ENCODE measurements around the gene BSCL2. TPM values are rescaled to one million over a fixed set of nuclear protein-coding genes. Genes with fewer than 3 reads are reported as not detected.
"Not testable (repeated sequence)": the region's sequence is repeated elsewhere in the genome, so short reads cannot be mapped to it uniquely, and the experiment has no call there.

Gene BSCL2
- polyA plus RNA-seq, 3 donors, result 45.9 to 61.7 (median 46.3) TPM

- H3K27ac ChIP-seq (ENCODE audit: low read depth, low read length), result no peak overlapping the region
- WGBS, 3 donors, result 23 to 60% (median 58%) methylated on average over 8 of the region's 8 CpGs
These were observed 16.9 kb upstream of the BSCL2 start for GRCh38 chr11:62724171-62724570.

DNA sequence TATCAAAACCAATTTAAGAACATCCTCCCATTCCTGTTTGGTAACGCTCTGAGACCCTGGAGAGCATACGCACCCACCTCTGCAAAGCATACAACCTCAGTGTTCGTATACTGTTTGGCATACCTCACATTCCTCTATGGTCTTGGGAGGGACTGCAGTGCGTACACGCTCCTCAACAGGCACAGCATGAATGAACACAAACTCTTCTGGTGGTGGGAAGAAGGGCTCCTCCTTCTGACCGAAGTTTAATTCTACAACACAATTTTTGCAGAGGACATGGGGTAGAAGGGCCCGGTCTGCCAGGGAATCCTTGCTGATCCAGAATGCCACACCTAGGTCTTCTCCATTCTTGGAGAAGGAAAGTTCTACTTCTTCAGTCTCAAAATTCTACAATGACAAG, 14.8 kb upstream of the BSCL2 start:
- no peak overlapping the region for H3K27ac ChIP-seq (ENCODE audit: low read depth, low read length)
- WGBS, 3 donors, result 61 to 76% (median 74%) methylated on average over 7 of the region's 7 CpGs

DNA sequence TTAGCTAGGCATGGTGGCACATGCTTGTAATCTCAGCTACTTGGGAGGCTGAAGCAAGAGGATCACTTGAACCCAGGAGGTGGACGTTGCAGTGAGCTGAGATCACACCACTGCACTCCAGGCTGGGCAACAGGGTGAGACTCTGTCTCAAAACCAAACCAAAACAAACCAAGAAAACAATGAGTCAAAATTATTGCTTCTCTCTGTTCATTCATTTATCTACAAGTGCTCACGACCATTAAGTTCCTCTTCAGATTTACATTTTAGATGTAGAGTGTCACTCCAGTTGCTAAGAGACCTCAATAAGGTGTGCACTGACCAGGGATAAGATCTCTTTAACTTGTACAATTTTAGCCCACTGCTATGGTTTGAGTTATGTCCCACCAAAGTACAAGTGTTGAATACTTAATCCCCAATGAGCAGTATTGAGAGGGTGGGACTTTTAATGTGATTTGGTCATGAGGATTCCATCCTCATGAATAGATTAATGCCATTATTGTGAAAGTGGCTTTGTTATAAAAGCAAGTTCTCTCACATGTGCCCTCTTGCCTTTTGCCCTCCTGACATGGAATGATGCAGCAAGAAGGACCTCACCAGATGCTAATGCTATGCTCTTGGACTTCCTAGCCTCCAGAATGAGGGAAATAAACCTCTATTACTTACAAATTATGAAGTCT, 12.2 kb upstream of the BSCL2 start:
- H3K27ac ChIP-seq (ENCODE audit: low read depth, low read length), result no peak overlapping the region
- 82 to 84% (median 83%) methylated on average over 2 of the region's 2 CpGs for WGBS, 3 donors

- whole genome bisulfite sequencing, 3 donors, result 68 to 93% (median 89%) methylated on average over 11 of the region's 11 CpGs
These were observed 9.6 kb upstream of the BSCL2 start for GRCh38 chr11:62716816-62717215.

DNA sequence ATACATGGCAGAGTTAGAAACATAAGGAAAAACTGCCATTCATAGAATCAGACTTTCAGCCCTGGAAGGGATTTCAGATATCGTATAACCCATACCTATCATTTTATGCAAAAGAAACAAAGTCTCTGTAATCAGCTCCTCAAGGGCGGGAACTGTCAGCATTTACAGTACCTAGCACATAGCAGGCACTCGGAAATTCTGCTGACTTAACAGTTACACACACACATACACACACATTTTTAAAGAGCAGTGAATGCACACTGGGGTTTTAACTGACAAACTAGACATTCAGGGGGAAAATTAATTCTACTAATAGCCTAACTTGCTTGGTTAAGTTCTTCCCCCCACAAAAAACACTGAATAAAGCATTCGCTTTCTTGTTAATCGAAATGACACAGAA, 9.0 kb upstream of the BSCL2 start:
- 76 to 93% (median 92%) methylated on average over 5 of the region's 5 CpGs for WGBS, 3 donors
- H3K27ac ChIP-seq (ENCODE audit: low read depth, low read length), result no peak overlapping the region

More at GRCh38 chr11:62716816-62717215, 9.6 kb upstream of the BSCL2 start:
- H3K27ac ChIP-seq (ENCODE audit: low read depth, low read length), result no peak overlapping the region

DNA sequence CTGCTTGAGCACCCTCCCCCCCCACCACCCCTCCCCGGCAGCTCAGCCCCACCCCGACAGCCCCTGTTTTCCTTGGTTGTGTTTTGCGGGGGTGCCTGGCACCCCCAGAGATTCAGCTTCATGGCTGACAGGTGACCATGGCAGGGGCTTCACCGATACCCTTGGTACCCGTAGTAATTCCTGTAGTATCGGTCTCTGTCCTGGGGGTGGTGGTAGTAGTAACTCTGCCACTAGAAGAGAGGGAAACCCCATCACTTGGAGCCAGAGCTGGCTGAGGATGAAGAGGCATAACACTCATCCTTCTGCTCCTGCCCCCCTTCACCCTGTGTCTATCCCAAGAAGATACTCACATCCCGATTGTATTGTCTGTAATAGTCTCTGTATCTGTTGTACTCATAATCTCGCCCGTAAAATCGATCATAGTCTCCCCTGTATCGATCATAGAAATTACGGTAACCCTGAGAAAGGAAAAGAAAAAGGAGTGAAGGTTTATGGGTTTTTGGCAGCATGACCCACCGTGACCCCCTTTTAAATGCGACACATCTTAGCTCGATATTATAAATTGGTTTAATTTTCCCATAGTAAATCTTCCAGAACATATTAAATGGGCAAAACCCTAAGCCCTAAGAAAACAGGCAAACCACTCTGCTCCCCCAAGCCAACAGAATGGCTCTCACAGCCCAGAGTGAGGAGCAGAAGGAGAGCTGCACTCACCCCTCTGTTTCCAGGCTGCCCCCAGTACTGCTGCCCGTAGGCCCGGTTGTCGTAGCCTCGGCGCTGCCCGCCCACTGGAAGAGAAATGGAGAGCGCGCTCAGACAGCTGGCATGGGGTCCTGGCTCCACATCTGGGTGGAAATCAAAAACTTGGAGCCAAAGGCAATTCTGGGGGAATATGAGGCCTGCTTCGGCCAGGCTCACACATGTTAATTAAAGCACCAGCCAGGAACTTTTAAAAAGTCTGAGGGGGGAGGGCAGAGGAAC, 8.2 kb upstream of the BSCL2 start:
- 87 to 93% (median 92%) methylated on average over 24 of the region's 24 CpGs for WGBS, 3 donors
- no peak overlapping the region for H3K27ac ChIP-seq (ENCODE audit: low read depth, low read length)

- WGBS, 3 donors, result 30 to 93% (median 90%) methylated on average over 2 of the region's 2 CpGs
- H3K27ac ChIP-seq (ENCODE audit: low read depth, low read length), result no peak overlapping the region
These were observed 6.1 kb upstream of the BSCL2 start for GRCh38 chr11:62713343-62713742.

DNA sequence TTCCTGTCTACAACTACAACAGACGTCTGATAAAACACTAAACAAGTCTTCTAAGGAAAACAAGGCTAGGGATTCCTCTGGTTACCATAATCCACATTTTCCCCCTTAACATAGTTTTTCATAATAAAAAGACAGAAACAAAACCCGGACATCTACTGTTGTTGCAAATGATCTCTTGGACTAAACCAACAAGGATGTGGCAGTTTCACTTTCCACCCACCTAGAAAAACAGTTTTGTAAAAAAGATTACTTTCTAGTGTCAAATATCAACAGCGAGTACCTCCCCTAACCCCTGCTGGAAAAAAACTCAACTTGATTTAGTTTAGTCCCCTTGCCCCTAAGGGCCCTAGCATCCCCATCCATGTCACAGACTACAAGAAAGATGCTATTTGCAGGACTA, 5.6 kb upstream of the BSCL2 start:
- 20 to 63% (median 57%) methylated on average over 3 of the region's 3 CpGs for WGBS, 3 donors
- no peak overlapping the region for H3K27ac ChIP-seq (ENCODE audit: low read depth, low read length)

DNA sequence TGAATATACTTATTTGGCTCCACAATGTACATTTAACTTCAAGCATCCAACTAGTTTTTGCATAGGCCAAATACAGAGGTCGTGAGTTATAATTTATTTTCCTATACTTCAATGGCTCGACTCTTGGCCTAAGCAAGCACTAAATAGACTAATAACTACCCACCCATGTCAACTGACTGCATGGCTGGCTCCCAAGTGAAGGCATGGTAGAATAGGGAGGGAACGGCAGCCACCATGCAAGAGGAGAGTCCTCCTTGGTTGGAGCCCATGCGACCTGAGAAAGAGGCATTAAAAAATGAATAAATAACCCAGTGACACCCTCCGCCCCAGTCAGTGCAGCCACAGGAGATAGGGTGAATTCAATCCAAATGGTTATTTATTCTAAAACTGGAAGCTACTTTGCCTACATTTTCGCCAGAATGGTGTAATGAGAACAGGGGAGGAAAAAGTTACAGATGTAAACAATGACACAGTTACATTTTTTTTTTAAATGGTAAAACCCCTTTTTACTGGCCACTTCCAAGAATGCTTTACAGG, 5.1 kb upstream of the BSCL2 start:
- H3K27ac ChIP-seq (ENCODE audit: low read depth, low read length), result no peak overlapping the region
- 39 to 84% (median 79%) methylated on average over 6 of the region's 6 CpGs for WGBS, 3 donors

- H3K27ac ChIP-seq (ENCODE audit: low read depth, low read length), result peak overlapping the region; percentile 80
- WGBS, 3 donors, result 50 to 70% (median 51%) methylated on average over 7 of the region's 7 CpGs
These were observed 2.7 kb upstream of the BSCL2 start for GRCh38 chr11:62710001-62710345.

DNA sequence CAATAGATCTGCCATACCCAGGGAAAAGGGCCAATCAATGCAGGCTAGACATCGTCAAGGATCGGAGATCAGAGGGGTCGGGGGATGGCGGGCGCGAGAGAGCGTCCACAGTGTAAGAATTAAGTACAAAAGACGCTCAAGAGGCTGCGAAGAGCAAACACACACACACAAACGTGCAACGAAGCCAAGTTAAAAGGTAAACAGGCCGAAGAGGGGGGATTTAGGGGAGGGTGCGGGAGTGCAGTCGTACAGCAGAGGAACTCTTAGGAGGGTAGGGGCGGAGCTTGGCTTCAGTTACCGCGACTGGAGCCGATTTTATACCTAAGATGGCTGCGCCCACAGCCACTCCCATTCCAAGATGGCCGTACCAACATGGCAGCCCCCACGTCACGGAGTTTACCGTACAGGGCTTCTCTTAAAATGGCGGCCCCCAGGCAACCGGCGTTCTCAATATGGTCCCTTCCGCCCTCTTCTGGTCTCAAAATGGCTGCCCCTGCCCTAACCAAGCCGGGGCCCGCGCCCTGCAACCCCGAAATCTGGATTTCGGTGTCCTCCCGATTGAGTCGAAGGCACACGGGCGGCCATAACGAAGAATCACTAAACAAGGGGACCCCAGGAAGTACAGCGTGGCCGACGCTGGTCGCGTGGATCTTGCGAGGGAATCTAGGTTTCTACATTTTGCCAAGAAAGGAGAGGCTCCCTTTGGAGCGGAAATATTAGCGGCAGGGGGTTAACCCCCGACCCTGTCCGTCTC, 2.2 kb upstream of the BSCL2 start:
- H3K27ac ChIP-seq (ENCODE audit: low read depth, low read length), result peak overlapping the region; percentile 80
- 0 to 5% (median 1%) methylated on average over 47 of the region's 47 CpGs for WGBS, 3 donors

DNA sequence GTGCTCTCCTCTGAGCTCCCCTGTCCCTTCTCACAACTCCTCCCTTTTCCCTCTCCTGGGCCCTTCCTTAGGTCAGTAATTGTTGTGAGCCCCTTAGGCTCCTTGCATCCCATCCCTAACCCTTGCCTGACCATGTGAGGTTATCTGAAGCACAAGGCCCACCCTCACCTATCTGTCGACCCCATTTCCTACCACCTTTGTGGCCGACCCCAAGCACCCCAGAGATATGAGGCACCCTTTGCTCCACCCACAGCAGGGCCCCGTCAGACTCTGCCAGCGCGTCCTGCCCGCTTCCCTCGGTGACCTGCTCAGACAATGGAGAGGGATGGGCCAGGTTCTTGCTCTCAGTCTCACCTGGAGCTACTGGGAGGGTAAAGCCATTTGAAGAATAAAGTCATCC, 1.6 kb upstream of the BSCL2 start:
- H3K27ac ChIP-seq (ENCODE audit: low read depth, low read length), result no peak overlapping the region
- 2 to 6% (median 4%) methylated on average over 7 of the region's 7 CpGs for WGBS, 3 donors

DNA sequence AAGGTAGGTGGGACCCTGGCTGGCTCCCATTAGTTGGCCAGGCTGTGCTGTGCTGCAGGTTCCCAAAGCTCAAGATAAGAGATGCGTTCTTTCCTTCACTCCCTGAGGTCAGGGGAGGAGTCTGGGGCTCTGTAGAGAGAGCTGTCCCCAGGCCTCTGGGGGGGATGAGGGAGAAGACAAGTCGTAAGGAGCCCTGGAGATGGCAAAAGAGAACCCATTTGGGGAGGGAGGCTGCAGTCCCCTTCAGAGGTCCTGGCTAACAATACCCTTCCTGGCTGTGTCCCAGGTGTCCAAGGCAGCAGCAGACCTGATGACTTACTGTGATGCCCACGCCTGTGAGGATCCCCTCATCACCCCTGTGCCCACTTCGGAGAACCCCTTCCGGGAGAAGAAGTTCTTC, 1.2 kb upstream of the BSCL2 start:
- 68 to 82% (median 73%) methylated on average over 5 of the region's 5 CpGs for WGBS, 3 donors
- H3K27ac ChIP-seq (ENCODE audit: low read depth, low read length), result no peak overlapping the region

GRCh38 chr11:62706850-62707247, 375 bp downstream of the BSCL2 start:
- no peak overlapping the region for H3K27ac ChIP-seq (ENCODE audit: low read depth, low read length)

GRCh38 chr11:62705880-62706849, 1.1 kb downstream of the BSCL2 start:
- H3K27ac ChIP-seq (ENCODE audit: low read depth, low read length), result no peak overlapping the region
- WGBS, 3 donors, result 3 to 6% (median 6%) methylated on average over 58 to 73 of the region's 73 CpGs

More at GRCh38 chr11:62706850-62707247, 375 bp downstream of the BSCL2 start:
- 55 to 87% (median 81%) methylated on average over 8 of the region's 8 CpGs for WGBS, 3 donors

GRCh38 chr11:62705413-62705812, 1.8 kb downstream of the BSCL2 start:
- no peak overlapping the region for H3K27ac ChIP-seq (ENCODE audit: low read depth, low read length)
- 23 to 60% (median 56%) methylated on average over 7 of the region's 7 CpGs for WGBS, 3 donors

DNA sequence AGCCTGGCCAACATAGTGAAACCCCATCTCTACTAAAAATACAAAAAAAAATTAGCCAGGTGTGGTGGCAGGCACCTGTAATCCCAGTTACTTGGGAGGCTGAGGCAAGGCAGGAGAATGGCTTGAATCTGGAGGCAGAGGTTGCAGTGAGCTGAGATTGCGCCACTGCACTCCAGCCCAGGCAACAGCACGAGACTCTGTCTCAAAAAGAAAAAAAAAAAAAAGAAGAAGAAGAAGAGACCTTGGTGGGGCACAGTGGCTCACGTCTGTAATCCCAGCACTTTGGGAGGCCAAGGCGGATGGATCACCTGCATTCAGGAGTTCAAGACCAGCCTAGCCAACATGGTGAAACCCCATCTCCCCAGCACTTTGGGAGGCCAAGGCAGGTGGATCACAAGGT, 3.3 kb downstream of the BSCL2 start:
- not testable (repeated sequence) for H3K27ac ChIP-seq (ENCODE audit: low read depth, low read length)
- WGBS, 3 donors, result 73 to 100% (median 87%) methylated on average over 4 of the region's 4 CpGs

- WGBS, 3 donors, result 67 to 90% (median 71%) methylated on average over 8 to 11 of the region's 11 CpGs
- no peak overlapping the region for H3K27ac ChIP-seq (ENCODE audit: low read depth, low read length)
These were observed 5.0 kb downstream of the BSCL2 start for GRCh38 chr11:62702246-62702645.
